ENCODE results near the gene PLAAT3.
"Not testable (repeated sequence)": the region's sequence is repeated elsewhere in the genome, so short reads cannot be mapped to it uniquely, and the experiment has no call there.

PLAAT3 gene

DNA sequence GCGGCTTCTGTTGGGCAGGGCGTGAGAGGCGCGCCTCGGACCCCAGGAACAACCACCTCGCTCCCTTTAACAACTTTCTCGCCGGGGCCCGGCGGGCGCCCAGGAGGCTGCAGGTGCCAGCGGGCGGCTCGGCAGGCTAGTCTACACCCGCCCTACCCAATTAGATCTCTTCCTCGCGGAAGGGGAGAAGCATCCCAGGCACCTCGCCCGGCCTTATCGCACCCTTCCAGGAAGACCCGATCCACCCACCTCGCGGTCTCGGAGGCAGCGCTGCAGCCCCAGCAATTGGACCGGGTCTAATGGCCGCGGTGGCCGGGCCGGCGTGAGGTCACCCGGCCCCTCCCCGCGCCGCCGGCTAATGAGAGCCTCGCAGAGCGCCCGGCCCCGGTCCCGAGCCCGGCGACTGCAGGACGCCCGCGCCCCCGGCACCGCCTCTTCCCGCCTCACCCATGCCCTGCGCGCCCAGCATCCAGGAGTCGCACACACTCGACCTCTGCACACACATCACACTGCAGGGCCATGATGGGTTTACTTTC, at the start of gene PLAAT3:
Gene PLAAT3 (minus strand): TSS at position 298 of the 536 bp plus-strand sequence. CDS start 419 bp downstream, outside the sequence.
- DNase-seq = peak; percentile 38

DNA sequence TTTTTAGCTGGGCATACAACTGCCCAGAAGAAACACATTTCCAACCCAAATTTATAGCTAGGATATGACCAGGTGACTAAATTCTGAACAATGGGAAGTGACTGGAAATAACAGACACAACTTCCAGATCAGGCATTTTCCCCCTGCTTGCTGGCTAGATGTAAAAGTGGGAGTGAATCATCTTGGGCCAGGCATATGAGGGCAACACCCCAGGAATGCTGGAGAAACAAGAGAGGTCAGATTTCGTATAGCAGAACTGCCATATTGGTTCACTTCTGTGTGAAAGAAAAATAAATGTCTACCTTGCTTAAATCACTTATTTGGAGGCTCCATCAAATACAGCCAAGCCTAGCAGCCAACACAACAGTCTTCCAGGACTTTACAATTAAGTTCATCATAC, 49.6 kb upstream of the PLAAT3 start:
- DNase-seq = no peak

DNA sequence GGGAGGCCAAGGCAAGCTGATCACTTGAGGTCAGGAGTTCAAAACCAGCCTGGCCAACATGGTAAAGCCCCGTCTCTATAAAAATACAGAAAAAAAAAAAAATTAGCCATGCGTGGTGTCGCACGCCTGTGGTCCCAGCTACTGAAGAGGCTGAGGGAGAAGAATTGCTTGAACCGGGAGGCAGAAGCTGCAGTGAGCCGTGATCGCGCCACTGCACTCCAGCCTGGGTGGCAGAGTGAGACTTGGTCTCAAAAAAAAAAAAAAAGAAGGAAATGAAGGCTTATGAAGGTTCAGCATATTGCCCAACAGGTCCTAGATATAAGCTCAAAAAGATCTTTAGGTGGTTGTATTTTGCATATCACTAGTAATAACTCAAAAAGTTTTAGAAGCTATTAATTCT, 46.7 kb upstream of the PLAAT3 start:
- DNase-seq = no peak

DNA sequence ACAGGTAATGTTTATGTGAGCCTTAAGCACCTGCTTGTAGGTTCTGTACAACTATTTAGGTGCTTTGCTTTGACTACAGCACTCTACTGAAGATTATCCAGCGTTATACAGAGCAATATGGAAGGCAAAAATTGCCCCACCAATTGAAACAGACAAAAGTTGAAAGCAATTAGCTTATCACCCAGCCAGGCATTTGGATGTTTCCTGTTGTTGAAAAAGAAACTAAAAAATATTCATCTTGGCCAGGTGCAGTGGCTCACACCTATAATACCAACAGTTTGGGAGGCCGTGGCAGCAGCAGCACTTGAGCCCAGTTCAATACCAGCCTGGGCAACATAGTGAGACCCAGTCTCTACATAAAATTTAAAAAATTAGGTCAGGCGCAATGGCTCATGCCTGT, 38.4 kb upstream of the PLAAT3 start:
- DNase-seq = peak; percentile 13

DNA sequence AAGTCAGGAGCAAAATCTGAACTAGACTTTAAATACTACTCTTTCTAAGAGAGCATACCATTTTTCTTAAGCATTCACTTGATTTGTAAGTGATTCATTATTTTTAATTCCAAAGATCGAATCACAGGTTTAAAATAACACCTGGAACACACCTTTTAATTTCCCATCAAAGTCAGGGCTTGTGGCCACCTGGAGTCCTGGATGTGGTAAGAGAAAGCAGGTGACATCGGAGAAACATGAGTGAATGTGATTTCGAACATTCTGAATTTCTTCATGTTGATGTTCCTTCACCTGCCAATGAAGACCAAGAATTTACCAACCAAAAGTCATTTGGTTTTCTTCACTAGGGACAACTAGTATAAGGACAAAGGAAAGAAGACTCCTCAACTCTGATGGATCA, 29.0 kb upstream of the PLAAT3 start:
- DNase-seq = no peak

DNA sequence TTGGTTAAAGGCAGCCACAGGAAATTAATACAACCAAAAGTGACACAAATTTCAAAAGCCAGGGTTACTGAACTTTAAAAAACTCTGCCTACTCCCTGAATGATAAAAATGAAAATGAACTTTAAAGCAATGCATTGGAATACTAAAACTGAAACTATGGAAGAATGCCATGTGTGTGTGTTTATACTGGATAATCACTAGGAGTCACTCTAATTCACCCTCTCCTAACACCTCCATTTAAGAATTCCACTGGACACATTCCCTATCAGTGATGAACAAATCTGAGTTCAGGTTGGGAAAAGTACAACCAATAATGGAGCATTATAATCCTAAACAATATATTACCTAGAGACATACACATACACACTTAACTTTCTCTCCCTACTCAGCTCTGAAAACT, 27.5 kb upstream of the PLAAT3 start:
- DNase-seq = no peak

DNA sequence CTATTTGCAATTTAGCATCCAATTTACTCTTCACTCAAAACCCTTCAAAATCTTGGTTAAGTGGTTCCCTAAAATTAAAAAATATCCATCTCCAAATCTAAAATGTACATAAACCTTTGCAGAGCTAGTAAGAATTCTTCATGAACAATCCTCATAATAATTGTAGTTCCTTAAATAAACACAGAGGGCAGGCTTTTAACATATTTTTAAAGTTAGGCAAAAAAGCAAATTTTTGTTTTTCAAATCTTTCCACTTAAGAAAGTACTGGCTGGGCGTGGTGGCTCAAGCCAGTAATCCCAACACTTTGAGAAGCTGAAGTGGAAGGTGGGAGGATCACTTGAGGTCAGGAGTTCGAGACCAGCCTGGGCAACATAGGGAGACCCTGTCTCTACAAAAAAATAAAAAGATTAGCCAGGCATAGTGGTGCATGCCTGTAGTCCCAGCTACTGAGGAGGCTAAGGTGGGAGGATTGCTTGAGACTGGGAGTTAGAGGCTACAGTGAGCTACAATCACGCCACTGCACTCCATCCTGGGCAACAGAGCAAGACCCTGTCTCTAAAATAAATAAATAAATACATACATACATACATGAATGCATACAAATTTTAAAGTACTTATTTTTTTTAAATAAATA, 25.1 kb upstream of the PLAAT3 start:
- DNase-seq = peak; percentile 26

DNA sequence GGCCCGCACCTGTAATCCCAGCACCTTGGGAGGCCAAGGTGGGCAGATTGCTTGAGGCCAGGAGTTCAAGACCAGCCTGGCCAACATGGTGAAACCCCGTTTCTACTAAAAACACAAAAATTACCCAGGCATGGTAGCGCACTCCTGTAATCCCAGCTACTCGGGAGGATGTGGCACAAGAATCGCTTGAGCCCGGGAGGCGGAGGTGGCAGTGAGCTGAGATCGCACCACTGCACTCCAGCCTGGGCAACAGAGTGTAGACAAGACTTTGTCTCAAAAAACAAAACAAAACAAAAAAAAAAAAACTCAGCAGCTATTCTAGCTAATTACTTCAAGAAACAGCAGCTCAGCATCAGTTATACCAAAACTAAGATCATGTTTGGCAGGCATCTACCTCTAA, 24.2 kb upstream of the PLAAT3 start:
- DNase-seq = not testable (repeated sequence)

DNA sequence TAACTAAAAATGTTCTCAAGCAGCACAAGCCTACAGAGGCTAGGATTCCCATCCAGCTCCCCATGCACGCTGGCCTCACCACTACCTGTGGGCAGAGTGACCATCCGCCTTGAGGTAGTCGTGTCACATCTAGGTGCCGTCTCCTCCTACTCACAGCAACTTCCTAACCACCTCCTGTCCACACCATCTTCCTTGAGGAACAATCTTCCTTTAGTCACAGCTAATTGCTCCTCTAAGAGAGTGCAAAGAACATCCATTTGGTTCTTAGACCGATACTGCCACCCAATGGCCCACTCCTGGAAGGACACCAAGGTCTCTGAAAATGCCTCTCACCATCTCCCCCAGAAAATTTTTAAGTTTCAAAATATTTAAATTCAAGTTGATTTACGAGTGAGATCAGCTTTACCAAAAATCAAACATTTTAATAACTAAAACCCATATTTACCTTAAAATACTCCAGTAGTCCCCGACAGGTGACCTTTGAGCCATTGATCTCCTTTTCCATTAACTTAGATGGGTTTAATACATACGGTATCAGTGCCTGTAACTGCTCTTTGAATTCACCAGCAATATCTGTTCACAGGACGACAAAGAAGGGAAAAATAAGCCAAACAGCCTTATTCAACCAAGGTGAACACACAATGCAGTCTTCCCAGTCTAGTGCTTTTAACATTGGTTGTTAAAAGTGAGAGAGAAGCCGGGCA, 21.7 kb upstream of the PLAAT3 start:
- DNase-seq = peak; percentile 81

DNA sequence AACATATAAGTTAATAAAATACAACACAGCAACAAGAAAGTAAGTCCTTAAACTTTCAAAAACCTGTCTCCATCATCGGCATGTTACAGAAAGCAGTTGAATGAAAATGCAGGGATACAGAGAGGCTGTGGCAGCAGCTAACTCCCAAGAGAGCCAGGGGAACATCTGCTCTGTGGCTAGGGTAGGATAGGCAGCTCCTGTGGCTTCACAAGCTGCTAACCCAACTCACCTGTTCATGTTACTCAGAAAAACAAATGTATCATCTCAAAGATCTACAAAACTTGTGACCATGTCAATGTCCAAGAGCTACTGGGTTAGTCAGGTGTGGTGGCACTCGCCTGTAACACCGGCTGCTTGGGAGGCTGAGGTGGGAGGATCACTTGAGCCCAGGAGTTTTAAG, 15.2 kb upstream of the PLAAT3 start:
- DNase-seq = no peak

DNA sequence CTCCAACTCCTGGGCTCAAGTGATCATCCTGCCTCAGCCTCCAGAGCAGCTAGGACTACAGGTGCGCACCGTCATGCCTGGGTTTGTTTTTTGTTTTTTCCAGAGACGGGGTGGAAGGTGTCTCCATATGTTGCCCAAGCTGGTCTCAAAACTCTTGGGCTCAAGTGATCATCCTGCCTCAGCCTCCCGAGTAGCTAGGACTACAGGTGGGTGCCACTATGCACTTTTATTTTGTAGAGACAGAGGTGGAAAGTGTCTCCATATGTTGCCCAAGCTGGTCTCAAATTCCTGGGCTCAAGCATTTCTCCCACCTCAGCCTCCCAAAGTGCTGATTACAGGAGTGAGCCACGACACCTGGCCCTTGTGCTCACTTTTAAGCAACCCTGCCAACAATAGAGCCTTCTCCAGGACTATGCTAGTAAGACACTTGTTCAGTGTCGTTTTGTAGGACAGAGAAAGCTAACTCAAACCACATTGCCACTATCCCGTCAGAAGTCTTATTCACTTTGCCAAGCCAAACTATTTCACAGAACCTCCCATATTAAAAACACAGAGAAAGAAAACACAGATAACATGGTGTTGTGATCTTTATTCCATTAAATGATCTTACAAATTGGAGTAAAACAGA, 9.4 kb upstream of the PLAAT3 start:
- DNase-seq = no peak

DNA sequence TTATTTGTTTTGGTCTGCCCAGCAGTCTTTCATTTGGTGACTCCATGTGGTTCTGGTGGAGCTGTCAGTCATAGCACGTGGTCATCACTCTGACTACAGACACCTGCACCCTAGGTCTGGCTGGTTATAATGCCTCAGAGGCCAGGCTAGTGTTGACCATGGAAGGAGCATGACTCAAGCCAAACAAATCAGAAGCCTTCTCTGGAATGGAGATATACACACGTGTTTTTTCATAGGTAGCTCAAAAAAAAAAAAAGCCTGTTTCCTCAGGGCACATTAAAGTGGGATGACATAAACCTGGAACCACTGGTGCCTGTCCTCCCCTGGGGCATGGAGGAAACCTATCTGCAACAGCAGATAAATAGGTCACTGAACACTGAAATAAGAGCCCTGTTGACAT, 8.1 kb upstream of the PLAAT3 start:
- no peak for DNase-seq

DNA sequence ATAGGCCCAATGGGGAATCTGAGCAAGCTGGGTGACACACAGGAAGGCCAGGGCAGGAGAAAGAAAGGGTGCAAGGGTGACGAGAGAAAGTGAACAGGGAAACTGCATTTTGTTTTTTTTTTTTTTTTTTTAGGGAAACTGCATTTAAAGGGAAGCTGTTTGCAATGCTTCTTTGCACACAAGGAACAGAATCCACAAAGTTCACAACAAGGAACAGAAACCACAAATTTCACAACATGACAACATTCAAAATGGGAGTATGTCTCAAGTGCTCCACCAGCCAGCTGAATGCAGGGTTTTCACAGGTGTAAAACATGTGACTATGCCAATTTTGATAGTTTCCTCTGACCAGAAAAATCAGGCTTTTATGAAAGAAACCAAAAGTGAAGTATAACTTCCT, 6.8 kb upstream of the PLAAT3 start:
- peak; percentile 20 for DNase-seq

DNA sequence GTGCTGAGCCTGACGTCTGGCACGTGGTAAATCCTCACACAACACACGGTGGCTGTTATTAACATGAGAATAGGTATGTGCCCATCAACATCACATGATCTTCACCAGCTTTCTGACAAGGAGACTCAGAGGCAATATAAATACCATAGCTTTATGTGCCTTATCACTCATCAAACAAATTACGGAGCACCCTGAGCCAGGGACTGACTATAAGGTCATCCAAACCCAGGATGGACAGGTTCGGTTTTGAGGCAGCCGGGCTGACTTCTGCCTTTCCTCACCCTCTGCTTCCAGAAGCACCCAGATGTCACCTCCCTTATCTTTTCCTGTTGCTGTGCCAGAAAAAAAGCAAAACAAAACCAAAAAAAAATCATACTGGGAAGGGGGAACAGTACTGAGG, 5.7 kb upstream of the PLAAT3 start:
- DNase-seq = no peak

DNA sequence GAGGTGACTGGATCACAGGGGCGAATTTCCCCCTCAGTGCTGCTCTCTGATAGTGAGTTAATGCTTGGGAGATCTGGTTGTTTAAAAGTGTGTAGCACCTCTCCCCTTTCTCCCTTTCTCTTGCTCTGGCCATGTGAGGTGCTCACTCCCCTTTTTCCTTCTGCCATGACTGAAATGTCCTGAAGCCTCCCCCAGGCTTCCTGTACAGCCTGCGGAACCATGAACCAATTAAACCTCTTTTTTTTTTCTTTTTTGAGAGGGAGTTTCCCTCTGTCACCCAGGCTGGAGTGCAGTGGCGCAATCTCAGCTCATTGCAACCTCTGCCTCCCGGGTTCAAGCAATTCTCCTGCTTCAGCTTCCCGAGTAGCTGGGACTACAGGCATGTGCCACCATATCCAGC, 3.5 kb upstream of the PLAAT3 start:
- DNase-seq = not testable (repeated sequence)

DNA sequence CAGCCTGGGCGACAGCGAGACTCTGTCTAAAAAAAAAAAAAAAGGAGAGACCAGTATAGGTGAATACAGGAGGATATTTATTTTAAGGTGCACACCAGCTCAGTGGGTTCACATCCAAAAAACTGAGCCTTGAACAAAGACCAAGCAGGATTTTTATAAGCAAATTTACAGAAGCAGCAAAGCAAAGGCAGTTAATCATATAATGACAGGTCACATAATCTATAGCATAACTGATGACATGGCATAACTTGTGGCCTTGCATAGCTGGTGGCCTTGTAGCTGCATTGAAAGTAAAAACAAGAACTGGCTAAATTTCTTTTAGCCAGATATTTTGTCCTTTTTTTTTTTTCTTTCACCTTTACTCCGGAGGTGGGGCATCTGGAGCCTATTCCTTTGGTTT, 2.7 kb upstream of the PLAAT3 start:
- no peak for DNase-seq

DNA sequence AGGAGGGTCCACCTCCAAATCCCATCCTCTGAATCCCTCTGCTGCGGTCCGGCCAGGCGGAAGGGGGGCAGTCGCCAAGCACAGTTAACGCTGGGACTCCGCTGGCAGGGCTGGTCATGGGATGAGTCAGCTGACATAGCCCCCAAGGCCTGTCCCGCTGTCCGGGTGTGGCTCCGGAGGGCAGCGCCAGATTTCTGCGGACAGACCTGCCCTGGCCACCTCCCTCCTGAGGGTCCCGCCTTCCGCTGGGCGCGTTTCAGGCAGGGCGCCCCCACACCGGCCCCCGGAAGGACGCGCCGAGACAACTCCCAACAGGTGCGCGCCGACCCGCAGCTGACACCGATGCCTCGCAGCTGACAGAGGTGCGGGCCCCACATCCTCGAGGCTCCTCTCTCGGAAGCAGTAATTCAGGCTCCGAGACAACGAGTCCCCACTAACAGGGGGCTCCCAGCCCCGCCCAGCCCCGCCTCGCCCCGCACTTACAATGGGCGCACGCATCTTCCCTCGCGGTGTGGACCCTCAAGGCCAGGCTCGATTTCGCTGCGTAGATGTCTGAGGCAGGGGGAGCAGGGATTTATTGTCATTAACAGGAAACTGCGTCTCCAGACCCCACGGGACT, 607 bp downstream of the PLAAT3 start:
- peak; percentile 54 for DNase-seq

DNA sequence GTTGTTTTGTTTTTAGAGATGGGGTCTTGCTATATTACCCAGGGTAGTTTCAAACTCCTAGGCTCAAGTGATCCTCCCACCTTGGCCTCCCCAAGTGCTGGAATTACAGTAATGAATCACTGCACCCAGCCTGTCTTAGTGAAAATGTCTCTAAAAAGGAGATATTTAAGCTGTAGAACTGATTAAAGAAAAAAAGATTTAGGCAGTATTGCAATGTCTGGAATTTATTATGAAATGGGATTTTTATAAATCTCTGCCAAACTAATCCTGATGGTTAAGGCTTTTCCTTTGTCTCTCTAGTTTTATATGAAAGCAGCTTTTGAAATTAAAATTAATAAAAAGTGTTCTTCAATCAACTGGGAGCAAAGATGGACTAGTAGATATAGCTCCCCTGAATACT, 2.1 kb downstream of the PLAAT3 start:
- DNase-seq = no peak

DNA sequence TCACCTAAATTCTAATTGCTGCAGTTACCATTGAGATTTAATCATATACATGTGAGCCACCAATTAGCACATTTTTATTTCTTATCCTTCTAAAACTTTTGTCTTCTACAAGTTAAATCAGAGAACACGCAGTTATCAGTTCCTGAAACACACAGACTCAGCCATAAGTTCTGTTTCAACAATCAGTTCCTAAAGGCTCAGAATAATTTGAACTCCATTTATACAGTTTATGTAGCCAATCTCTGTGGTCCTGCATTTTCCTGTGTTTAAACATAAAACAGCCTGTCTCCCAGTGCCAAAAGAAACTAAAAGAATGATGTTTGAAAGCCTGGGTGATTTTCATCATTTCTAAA, 2.9 kb downstream of the PLAAT3 start:
- no peak for DNase-seq

DNA sequence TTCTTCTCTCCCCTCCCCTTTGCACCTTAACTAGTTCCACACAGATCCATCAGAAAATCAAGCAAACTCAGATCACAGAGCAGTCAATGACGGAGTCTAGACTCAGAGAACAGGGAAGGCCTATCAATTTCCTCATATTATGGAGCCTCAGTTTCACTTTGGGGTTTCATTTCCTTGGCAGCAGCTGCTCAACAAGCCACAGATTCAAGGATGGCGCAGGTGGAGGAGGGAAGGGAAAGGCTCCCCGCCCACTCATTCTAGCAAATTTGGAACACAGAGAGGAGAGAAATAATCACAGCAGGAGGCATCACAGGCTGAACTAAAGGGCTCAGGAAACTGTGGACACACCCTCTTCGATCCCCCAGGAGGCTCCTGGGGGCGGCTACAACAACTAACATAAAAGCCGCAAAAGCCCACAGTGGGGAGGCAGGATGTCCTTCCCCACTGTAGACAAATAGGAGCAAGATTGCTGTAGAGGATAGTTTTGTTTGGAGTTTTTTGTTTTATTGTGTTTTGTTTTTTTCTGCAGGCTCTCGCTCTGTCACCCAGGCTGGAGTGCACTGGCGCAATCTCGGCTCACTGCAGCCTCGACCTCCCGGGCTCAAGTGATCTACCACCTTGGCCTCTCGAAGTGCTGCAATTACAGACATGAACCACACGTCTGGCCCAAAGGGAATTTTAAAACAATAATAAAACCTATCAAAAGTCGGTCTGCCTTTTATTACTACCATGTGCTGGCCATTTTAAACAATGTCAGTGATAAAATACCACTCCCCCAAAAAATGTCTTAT, 3.4 kb downstream of the PLAAT3 start:
- DNase-seq = no peak

DNA sequence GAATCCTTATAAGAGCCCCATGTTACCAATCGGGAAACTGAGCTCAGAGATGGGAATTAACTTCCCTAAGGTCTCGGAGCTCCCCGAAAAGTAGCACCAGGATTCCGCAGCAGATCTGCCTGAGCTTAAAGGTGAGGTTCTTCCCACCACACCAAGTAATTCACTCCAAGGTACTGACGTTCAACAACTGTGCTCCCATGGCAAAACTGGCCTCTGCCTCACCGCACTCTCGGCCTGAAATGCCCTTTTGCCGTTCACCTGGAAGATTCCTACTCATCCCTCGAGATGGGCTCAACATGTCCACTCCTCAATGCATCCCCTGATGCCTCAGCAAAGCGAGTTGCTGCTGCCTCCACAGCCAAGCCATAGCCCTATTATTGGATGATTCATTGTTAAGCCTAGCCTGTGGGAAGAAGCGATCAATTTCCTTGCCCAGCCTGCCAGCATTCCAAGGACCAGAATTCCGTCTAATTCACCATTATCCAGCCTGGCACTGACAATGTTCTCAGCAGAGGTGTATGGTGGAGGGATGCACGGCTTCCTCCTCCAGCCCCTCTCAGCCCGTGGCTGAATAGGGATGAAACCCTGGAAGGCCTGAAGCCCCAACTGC, 4.2 kb downstream of the PLAAT3 start:
- DNase-seq = no peak

DNA sequence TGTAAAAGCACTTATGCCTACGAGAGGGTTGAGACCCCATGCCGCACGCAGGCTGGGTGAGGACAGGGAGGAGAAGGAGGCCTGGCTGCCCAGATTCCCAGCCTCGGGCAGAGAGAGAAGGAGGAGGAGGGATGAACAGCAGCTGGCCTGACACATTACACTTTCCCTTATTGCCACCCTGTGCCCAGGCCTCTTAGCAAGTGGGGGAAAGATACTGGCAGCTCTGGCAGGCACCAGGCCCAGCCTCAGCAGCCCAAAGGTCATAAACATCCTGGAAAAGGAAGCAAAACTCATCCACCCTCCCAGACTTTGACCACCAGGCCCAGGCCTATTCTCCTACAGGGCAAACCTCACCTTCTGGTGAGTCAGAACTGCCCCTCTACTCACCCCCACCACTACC, 4.7 kb downstream of the PLAAT3 start:
- DNase-seq = no peak

All from CD4-positive, alpha-beta T cell treated with Interleukin-17A for 1 hour (primary cell).